HG02938 (cell line): ENCODE measurements around the gene SMARCAL1.
A peak's percentile ranks its signal among the peaks of the same experiment; 100 is the strongest.
"Not testable (repeated sequence)": the region's sequence is repeated elsewhere in the genome, so short reads cannot be mapped to it uniquely, and the experiment has no call there.

Experiments used
- ATAC-seq: cut with Tn5 transposase; IDR thresholded peaks from one replicate; pipeline ENCODE4 v1.9.1; 2021; ENCODE audit warnings: mild to moderate bottlenecking, moderate library complexity; ENCODE audit not compliant: unreplicated experiment

Gene SMARCAL1

DNA sequence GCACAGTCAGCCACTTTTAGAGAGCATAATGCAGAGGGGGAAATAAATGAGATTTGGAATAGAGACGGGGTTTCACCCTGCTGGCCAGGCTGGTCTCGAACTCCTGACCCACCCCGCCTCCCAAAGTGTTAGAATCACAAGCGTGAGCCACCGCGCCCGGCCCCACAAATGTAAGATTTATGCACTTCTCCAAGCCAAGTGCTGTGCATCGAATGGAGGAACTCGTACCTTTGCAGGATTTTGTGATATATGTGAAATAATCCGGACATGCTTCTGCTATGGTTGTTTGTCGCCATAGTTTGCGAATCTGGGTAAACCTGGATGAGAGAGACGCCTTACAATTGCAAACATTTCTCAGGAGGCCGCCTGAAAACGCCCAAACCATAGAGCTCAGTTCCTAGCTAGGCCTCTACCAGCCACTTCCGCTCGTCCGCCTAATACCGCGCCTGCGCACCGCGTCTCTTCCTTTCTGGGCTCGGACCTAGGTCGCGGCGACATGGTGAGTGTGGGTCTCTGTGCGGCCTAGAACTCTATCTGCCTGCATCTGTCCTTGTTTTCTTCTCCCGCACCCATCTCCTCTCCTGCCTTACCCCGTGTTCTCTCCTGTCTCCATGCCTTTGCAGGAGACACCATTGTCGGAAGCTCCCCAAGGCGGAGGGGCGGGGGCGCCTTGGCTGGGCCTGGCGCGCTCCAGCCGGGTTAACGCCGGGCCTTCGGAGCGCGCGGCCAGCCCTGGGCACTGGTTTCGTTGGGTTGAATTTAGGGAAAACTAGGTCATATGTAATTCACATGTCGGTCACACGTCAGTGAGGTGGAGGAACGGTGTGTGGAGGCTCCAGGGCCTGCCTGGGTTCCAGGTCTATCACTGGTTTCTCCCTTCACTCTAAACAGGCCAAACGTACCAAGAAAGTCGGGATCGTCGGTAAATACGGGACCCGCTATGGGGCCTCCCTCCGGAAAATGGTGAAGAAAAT, 86.4 kb downstream of the SMARCAL1 start, which contains the start of gene RPL37A:
RPL37A (plus strand) TSS at position 466 of the 974 bp plus-strand sequence; CDS start at position 497, 31 bp downstream.
- peak; percentile 88 for ATAC-seq

- no peak for ATAC-seq
Measured at GRCh38 chr2:216499641-216500218, 87.4 kb downstream of the SMARCAL1 start.

- ATAC-seq: no peak
Measured at GRCh38 chr2:216500572-216500971, 88.3 kb downstream of the SMARCAL1 start.

DNA sequence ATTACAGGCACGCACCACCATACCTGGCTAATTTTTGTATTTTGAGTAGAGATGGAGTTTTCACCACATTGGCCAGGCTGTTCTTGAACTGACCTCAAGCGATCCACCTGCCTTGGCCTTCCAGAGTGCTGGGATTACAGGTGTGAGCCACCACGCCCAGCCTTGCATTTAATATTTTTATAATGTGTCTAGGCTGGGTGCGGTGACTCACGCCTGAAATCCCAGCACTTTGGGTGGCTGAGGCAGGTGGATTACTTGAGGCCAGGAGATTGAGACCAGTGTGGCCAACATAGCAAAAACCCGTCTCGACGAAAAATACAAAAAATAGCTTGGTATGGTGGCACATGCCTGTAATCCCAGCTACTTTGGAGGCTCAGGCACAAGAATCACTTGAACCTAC, 89.6 kb downstream of the SMARCAL1 start:
- no peak for ATAC-seq

GRCh38 chr2:216502381-216503158, 90.3 kb downstream of the SMARCAL1 start:
- ATAC-seq: no peak

DNA sequence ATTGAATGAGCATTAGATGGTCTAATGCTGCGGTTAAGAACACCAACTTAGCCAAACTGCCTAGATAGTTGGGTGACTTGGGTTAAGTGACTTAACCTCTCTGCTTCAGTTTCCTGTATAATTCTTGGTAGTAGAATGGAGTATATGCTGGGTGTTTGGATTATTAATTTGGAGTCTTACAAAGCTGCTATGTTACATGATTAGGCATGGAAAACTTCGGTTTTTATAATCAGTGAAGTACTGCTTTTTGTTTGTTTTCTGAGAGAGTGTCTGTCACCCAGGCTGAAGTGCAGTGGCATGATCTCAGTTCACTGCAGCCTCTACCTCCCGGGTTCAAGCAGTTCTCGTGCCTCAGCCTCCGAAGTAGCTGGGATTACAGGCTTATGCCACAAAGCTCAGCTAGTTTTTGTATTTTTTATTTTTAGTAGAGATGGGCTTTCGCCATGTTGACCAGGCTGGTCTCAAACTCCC, 90.9 kb downstream of the SMARCAL1 start:
- no peak for ATAC-seq

DNA sequence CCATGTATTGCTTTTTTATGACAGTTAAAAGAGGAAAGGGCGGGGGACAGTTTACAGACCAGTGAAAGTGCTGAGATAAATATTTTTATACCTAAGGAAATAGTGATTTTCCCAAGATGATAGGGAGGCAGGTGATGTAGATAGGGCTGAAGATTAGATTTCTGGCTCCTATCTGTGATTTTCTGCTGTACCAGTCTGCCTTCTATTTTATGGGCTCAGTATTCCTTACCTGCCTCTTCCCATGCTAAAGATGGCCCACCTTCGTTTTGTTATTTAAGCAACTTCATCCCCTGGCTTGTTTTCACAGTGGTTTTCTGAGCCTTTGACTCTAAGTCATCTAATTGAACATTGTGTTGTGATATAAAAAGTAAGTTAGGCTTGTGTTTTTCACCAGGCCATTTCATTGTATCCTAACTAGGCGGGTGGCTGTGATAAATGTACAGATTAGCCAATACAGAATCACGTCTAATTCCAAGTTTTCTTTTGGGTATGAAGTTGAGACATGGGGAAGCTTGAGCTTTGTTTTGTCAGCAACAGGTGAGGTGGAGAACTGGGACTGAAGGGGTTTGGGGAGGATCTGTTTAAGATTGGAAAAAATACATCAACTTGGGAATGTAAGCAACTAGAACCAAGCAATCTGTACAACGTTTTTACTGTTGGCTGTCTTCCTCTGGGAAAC, 91.6 kb downstream of the SMARCAL1 start:
- no peak for ATAC-seq

DNA sequence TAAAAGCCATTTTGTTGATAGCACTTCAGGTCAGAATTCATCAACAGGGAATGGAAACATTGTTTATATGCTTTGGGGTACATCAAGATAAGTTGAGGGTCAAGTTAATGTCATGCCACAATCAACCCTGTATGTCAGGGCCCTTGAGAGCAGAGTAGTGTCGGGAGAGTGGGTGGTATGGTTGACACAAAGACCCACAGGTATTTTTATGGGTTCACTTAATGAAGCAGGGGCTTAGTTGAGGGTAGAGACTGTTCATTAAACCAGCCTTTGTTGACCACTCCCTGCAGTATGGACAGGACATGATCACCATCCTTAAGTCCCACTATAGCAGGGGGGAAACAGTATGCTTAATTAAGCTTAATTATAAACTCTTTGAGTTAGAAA, 92.1 kb downstream of the SMARCAL1 start:
- no peak for ATAC-seq

DNA sequence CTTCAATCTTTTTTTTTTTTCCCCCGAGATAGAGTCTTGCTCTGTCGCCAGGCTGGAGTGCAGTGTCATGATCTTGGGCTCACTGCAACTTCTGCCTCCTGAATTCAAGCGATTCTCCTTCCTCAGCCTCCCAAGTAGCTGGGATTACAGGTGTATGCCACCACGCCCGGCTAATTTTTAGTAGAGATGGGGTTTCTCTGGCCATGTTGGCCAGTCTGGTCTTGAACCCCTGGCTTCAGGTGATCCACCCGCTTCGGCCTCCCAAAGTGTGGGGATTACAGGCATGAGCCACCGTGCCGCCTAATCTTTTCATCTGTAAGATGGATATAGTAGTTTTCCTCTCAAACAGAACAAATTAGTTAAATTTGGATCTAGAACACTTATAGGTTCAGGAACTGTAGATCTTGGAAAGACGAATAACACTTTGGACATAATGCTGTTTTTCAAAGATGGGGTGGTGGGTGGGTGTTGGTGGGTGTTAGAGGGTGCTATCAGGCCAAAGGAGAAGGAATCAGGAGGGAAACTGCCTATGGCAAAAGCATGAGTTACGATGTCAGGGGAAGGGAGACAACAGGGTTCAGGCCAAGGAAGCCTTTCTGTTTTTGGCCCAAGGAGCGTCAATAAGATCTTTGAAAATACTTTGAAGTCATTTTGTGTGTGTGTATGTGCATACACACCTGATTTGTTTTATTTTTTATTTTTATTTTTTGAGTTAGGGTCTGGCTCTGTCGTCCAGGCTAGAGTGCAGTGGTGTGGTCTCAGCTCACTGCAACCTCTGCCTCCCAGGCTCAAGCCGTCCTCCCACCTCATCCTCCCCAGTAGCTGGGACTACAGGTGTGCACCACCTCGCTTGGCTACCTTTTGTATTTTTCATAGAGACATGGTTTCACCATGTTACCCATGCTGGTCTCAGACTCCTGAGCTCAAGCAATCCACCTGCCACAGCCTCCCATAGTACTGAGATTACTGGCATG, 93.1 kb downstream of the SMARCAL1 start:
- no peak for ATAC-seq

DNA sequence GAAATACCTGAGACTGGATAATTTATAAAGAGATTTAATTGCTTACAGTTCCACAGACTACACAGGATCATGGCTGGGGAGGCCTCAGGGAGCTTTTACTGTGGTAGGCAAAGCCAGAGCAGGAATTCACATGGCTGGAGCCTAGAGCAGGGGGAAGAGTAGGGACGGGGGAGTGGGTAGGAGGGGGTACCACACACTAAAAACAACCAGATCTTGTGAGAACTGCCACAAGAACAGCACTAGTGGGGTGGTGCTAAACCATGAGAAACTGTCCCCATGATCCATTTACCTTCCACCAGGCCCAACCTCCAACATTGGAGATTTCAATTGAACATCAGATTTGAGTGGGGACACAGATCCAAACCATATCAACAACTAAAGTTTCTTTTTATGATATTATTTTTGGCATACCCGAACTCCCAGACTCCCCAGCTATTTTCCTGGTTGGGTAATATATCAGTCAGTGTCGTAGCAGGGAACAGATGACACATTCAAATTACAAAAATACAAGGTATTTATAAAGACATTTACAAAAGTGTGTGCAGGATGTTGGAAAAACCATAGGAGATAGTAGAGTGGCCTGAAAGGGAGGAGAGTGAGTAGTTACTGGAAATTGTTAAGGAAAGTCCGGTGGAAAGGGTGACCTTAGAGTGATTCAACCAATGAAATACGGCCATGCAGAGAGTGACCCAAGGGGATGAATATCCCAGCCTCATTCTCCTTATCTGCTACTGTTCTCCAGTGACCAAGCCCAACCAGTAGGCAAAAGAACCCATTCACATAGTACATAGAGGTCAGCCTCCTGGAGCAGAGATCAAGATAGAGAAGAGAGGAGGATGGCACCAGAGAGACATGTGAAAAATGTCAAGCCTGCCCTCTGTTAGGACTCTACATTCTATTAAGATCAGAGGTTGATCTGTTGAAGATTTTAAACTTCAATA, 95.2 kb downstream of the SMARCAL1 start:
- ATAC-seq: no peak

GRCh38 chr2:216508229-216508628, 95.9 kb downstream of the SMARCAL1 start:
- ATAC-seq: no peak

GRCh38 chr2:216516730-216517350, 104.6 kb downstream of the SMARCAL1 start:
- ATAC-seq: peak; percentile 48

GRCh38 chr2:216517447-216518225, 105.4 kb downstream of the SMARCAL1 start:
- no peak for ATAC-seq

- ATAC-seq: not testable (repeated sequence)
Measured at GRCh38 chr2:216518566-216519119, 106.4 kb downstream of the SMARCAL1 start.

DNA sequence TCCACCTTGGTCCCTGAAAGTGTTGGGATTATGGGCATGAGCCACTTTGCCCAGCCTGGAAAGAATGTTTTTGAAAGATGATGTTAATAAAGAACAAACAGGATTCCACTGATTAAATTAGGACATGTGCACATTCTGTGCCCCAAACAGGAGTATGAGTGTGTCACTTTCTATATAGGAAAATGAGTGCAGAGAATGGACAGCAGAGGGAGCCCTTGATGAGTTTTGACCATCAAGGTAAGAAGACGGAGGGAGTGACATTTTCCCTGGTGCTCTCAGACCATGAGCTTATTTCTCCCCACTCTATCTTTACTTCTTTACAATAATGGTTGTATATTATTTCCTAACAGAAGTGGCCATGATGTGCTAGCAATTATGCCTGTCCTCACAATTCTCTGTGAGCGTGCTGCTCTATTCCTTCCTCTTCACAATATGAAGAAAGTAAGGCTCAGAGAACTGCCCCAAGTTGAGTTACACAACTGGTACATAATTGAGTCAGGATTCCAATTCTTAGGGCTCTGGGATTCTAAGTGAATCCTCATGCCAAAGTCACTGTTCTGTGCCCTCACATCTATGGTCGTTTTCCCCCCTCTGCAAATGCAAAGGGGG, 107.0 kb downstream of the SMARCAL1 start:
- peak; percentile 62 for ATAC-seq

DNA sequence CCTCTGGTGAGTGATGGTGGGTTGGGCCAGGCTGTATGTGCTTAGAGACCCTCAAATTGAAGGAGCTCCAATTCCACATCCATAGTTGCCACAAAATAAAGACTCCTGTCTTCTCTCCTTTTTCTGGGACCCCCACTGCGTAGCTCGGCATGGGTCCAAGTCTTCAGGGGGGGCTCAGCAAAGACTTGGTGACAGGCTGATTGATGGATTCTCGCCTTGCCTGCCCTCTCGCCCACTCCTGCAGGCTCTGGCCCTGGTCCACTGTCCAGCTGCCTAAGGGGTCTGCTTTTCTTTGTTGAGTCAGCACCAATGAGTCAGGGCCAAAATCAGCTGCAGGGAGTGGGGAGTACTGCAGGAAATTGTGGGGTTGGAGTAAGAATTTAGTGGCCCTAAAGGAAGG, 107.8 kb downstream of the SMARCAL1 start:
- ATAC-seq: no peak
